ENCODE measurements around the gene ZFPL1. TPM values are rescaled to one million over a fixed set of nuclear protein-coding genes. Genes with fewer than 3 reads are reported as not detected.

The ZFPL1 gene
- total and polyA plus RNA-seq, 2 donors (not counting 3 experiments of a cell fraction or from before 2014, with no cell fraction given): 37.6 to 139 TPM

GRCh38 chr11:65103476-65103875 lies 19.5 kb downstream of the ZFPL1 start:
- DNase-seq (ENCODE audit: low read depth, low spot score): no peak
- Histone ChIP-seq H3K9me3 (replicated peaks; ENCODE audit: control insufficient read depth, insufficient read depth, low read length) (no peaks in the 10 kb centered on the region), H3K4me3 (replicated peaks in 1 of 3; ENCODE audit: insufficient read depth in 1 of 3, low read depth in 1 of 3, low read length in 3 of 3) (no peak overlapping the region), H3K9me1 (replicated peaks; ENCODE audit: control insufficient read depth, extremely low read depth, insufficient read depth, low read length) (no peaks in the 10 kb centered on the region), H4K20me1 (replicated peaks; ENCODE audit: control insufficient read depth, extremely low read depth, insufficient read depth, low read length) (no peaks in the 10 kb centered on the region), H3K9ac (replicated peaks; ENCODE audit: extremely low read depth, insufficient read depth, low read length) (no peak overlapping the region), H3K36me3 (ENCODE audit: control insufficient read depth in 2 of 2, extremely low read depth in 1 of 2, insufficient read depth in 2 of 2, low read length in 2 of 2) (peaks cover 0 to 6% of the 10 kb centered on the region in 2 experiments), H3K79me2 (ENCODE audit: control insufficient read depth, insufficient read depth, low read length) (peaks cover 11% of the 10 kb centered on the region), H2AFZ (ENCODE audit: low read depth, low read length) (no peak overlapping the region), H3K27me3 (ENCODE audit: control insufficient read depth in 2 of 2, insufficient read depth in 2 of 2, low read length in 2 of 2) (no peaks in the 10 kb centered on the region), H3K4me2 (ENCODE audit: insufficient read depth, low read length) (no peak overlapping the region), H3K27ac (ENCODE audit: insufficient read depth, low read depth, low read length) (no peak overlapping the region), H3K4me1 (ENCODE audit: control insufficient read depth, extremely low read depth, insufficient read depth, low read length) (peaks cover 4% of the 10 kb centered on the region)
- BruUV-seq (replicated peaks): no TSS peak
- no peak for FAIRE-seq
- TF ChIP-seq MAX (IDR thresholded peaks at IDR 0.05; ENCODE audit: insufficient read depth, insufficient read length): no peak
- no peak for TF ChIP-seq MYC (IDR thresholded peaks at IDR 0.05; ENCODE audit: low read depth, low read length)
- TF ChIP-seq EZH2 (IDR thresholded peaks at IDR 0.05; ENCODE audit: borderline replicate concordance, low read depth, low read length, severe bottlenecking): no peak
- no peak for TF ChIP-seq FOS (IDR thresholded peaks at IDR 0.05; ENCODE audit: borderline replicate concordance, insufficient read depth, low read length)
- TF ChIP-seq GATA2 (IDR thresholded peaks at IDR 0.05; ENCODE audit: insufficient read depth, insufficient read length, low read depth, low read length): no peak
- no peak for TF ChIP-seq POLR2AphosphoS5 (IDR thresholded peaks at IDR 0.05; ENCODE audit: insufficient read depth, low read depth, low read length)
- no peak for TF ChIP-seq POLR2A (IDR thresholded peaks at IDR 0.05; ENCODE audit: low read depth, low read length)
- TF ChIP-seq JUN (IDR thresholded peaks at IDR 0.05; ENCODE audit: borderline replicate concordance, insufficient read depth, insufficient read length, low read depth): no peak
- TF ChIP-seq CTCF (IDR thresholded peaks at IDR 0.05; ENCODE audit: extremely low read depth in 1 of 2, insufficient read depth in 1 of 2, low read depth in 1 of 2, low read length in 2 of 2): no peak
- dilution Hi-C loops (cut with MboI; ENCODE audit: extremely low pct_ligation_motif_present, low sequenced_read_pairs): no loop called here
- ChIA-PET POLR2A (no interaction called here), CTCF (interaction anchor here (3.5 kb wide), 1 partner anchor 8 kb away, joined by 22 read pairs; the partner anchor contains the start of gene TM7SF2)
- intact Hi-C loops (cut with micrococcal nuclease): no loop called here

Data from endothelial cell of umbilical vein (primary cell).